Stomach (tissue), 9 donors: ENCODE results near the gene VANGL1. TPM values are rescaled to one million over a fixed set of nuclear protein-coding genes. Genes with fewer than 3 reads are reported as not detected.

Experiments used
- DNase-seq, 2 donors: peaks; one replicate each; pipeline versions ENCODE4 v3.0.0 to v3.0.0-alpha.2; 2013 to 2019
- H3K27ac ChIP-seq, 5 donors: fragments of 200-600 bp in 4 of 5; sonication (generic) in 4 of 5; one replicate each; pipeline ENCODE4 v1.5.1; 2013 to 2019; ENCODE audit warnings: mild to moderate bottlenecking in 1 of 5, moderate library complexity in 1 of 5
- H3K27me3 ChIP-seq, 3 donors: fragments of 200-600 bp; sonication (generic); one replicate each; pipeline ENCODE4 v1.5.1; 2017 to 2019; ENCODE audit warnings: mixed run types in 1 of 3
- H3K36me3 ChIP-seq, 4 donors: fragments of 200-600 bp; sonication (generic); 1 replicate in 3 of 4; 2 replicates in 1 of 4; pipeline ENCODE4 v1.5.1; 2016 to 2019
- H3K4me1 ChIP-seq, 4 donors: fragments of 200-600 bp; sonication (generic); one replicate each; pipeline ENCODE4 v1.5.1; 2016 to 2019
- H3K4me3 ChIP-seq, 4 donors: fragments of 200-600 bp; sonication (generic) in 3 of 4; one replicate each; pipeline ENCODE4 v1.5.1; 2016 to 2019; ENCODE audit warnings: mild to moderate bottlenecking in 1 of 4
- H3K9me3 ChIP-seq, 4 donors: fragments of 200-600 bp; sonication (generic); one replicate each; pipeline ENCODE4 v1.5.1; 2016 to 2019
- EP300 ChIP-seq: sonication (generic); formaldehyde crosslinking; IDR thresholded peaks from one replicate; pipeline ENCODE4 v1.6.1; 2017; ENCODE audit warnings: antibody characterized with exemption
- POLR2A ChIP-seq, 4 donors: fragments of 450-650 bp; IDR thresholded peaks; one replicate each; pipeline ENCODE4 v1.6.1; 2016; ENCODE audit warnings: antibody characterized with exemption in 4 of 4, control low read depth in 2 of 4, mild to moderate bottlenecking in 1 of 4, moderate library complexity in 1 of 4
- POLR2AphosphoS5 ChIP-seq, 3 donors: sonication (generic); formaldehyde crosslinking; IDR thresholded peaks; one replicate each; pipeline ENCODE4 v1.6.1; 2016; ENCODE audit warnings: antibody characterized with exemption in 3 of 3
- WGBS, 5 donors: extraction: QIAGEN DNeasy Blood & Tissue Kit in 3 of 5; methylation state at CpG; one replicate each; pipeline versions ENCODE4 v1.1.5 to v1.1.7; 2013 to 2018; 5-methylcytosine and 5-hydroxymethylcytosine counted together
- intact Hi-C: fragments of 100-400 bp; cut with DNase I; formaldehyde crosslinking; loops from one replicate; pipeline ENCODE4 v1.15.1; 2023; ENCODE audit warnings: low total_unique reads
- polyA plus RNA-seq, 3 donors: library from polyadenylated mRNA; stranded (reverse); fragments of 200-250 nt; gene quantifications; one replicate each; pipeline ENCODE4 v1.2.3, GENCODE V29; 2013
- total RNA-seq, 5 donors: library from RNA; depleted of rRNA; stranded (reverse); fragments of >200 nt; gene quantifications; one replicate each; pipeline versions ENCODE4 v1.1.0 to v1.2.3, GENCODE V29; 2014 to 2016
- TF ChIP-seq, protein P1 (sequence below), 7 experiments: fragments of 450-650 bp in 4 of 7; fragments of 200-600 bp in 3 of 7; sonication (generic) in 3 of 7; IDR thresholded peaks; one replicate each; pipeline ENCODE4 v1.5.1; 2016 to 2019; ENCODE audit warnings: antibody characterized with exemption in 7 of 7, control low read depth in 2 of 7, mild to moderate bottlenecking in 1 of 7
- donor health status: healthy with polysubstance abuse.
- donor health status: Bipolar disorder and iron deficiency.
- donor health status: healthy.

The VANGL1 gene
- total and polyA plus RNA-seq, 8 donors: 1.4 to 9.4 (median 4.7) TPM

DNA sequence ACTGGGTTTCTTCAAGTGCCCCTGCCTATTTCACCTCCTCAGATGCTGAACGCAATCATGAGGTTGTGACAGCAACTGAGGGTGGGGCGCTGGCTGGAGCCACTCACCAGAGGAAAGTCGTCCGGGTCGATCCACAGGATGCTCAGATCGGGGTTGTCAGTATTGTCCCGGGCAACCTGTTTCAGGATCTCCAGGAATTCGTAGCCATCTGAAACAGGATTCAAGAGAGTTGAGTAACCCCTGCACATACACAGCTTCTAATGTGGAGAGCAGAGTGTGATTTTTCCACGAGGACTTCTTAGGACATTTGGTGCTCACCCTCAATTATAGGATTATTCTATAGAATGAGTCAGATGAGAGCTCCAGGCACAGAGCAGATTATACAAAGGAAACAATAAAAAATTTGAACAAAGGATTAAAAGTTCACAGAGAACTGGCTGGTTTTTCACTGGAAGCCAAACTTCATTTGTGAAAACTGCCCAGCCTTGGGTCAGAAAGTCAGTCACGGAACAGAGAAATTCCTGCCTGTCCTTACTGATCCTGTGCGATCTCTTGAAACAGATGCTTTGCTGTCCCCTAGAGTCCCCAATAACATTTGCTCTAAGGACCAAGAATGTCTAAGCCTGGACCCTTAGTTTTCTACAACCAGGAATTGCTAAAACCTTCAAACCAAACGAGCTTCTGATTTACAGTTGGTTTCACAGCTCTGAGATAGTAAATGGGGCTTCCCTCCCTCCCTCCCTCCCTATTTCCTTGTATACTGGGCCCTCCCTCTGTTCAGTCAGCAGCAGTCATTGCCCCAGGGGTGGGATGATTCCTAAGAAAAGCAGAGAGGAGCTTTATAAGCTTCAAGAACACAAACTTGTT lies 63.5 kb downstream of the VANGL1 start:
- no peak overlapping the region for H3K27ac ChIP-seq
- H3K4me1 ChIP-seq: peaks cover 0 to 4% (median 0%) of the 10 kb centered on the region in 4 donors
- no peaks in the 10 kb centered on the region for H3K27me3 ChIP-seq
- no peak overlapping the region for H3K4me3 ChIP-seq
- TF ChIP-seq POLR2AphosphoS5 (IDR thresholded peaks at IDR 0.05) (no peak), POLR2A (IDR thresholded peaks at IDR 0.05) (no peak), EP300 (no peak)
- TF ChIP-seq, protein P1, sequence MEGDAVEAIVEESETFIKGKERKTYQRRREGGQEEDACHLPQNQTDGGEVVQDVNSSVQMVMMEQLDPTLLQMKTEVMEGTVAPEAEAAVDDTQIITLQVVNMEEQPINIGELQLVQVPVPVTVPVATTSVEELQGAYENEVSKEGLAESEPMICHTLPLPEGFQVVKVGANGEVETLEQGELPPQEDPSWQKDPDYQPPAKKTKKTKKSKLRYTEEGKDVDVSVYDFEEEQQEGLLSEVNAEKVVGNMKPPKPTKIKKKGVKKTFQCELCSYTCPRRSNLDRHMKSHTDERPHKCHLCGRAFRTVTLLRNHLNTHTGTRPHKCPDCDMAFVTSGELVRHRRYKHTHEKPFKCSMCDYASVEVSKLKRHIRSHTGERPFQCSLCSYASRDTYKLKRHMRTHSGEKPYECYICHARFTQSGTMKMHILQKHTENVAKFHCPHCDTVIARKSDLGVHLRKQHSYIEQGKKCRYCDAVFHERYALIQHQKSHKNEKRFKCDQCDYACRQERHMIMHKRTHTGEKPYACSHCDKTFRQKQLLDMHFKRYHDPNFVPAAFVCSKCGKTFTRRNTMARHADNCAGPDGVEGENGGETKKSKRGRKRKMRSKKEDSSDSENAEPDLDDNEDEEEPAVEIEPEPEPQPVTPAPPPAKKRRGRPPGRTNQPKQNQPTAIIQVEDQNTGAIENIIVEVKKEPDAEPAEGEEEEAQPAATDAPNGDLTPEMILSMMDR (IDR thresholded peaks at IDR 0.05): no peak
- H3K36me3 ChIP-seq: peaks cover 0 to 9% (median 0%) of the 10 kb centered on the region in 4 donors
- no peaks in the 10 kb centered on the region for H3K9me3 ChIP-seq
- intact Hi-C loops: loop anchor here (10.0 kb wide), 1 partner anchor 91 kb away; no protein-coding TSS in a partner anchor
- WGBS, 5 donors: 77 to 82% (median 81%) methylated on average over 12 of the region's 12 CpGs
- no peak for DNase-seq

DNA sequence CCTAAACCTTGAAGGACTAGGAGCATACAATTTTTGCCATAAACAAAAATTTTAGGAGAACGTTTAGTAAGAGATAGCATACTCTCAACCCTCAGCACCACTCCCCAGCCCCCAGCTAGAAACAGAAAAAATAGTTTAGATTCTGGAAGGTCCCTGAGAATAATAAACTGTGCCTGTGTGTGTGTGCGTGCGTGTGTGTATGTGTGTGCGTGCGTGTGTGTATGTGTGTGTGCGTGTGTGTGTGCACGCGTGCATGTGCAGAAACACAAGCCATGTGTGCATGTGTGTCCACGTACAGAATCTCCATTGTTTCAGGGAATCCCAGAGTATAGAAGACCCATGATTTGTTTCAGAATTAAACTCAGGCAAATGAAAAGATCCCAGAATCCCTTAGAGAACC lies 64.2 kb downstream of the VANGL1 start:
- no peak for DNase-seq
- H3K27ac ChIP-seq: no peak overlapping the region
- intact Hi-C loops: loop anchor here (10.0 kb wide), 1 partner anchor 91 kb away; no protein-coding TSS in a partner anchor
- TF ChIP-seq EP300 (no peak), POLR2A (IDR thresholded peaks at IDR 0.05) (no peak), POLR2AphosphoS5 (IDR thresholded peaks at IDR 0.05) (no peak)
- TF ChIP-seq, protein P1 (IDR thresholded peaks at IDR 0.05): no peak
- no peak overlapping the region for H3K4me3 ChIP-seq
- WGBS, 5 donors: 81 to 84% (median 82%) methylated on average over 9 of the region's 9 CpGs
- peaks cover 0 to 9% (median 0%) of the 10 kb centered on the region in 4 donors for H3K36me3 ChIP-seq
- peaks cover 0 to 5% (median 4%) of the 10 kb centered on the region in 4 donors for H3K4me1 ChIP-seq
- no peaks in the 10 kb centered on the region for H3K27me3 ChIP-seq
- no peaks in the 10 kb centered on the region for H3K9me3 ChIP-seq

DNA sequence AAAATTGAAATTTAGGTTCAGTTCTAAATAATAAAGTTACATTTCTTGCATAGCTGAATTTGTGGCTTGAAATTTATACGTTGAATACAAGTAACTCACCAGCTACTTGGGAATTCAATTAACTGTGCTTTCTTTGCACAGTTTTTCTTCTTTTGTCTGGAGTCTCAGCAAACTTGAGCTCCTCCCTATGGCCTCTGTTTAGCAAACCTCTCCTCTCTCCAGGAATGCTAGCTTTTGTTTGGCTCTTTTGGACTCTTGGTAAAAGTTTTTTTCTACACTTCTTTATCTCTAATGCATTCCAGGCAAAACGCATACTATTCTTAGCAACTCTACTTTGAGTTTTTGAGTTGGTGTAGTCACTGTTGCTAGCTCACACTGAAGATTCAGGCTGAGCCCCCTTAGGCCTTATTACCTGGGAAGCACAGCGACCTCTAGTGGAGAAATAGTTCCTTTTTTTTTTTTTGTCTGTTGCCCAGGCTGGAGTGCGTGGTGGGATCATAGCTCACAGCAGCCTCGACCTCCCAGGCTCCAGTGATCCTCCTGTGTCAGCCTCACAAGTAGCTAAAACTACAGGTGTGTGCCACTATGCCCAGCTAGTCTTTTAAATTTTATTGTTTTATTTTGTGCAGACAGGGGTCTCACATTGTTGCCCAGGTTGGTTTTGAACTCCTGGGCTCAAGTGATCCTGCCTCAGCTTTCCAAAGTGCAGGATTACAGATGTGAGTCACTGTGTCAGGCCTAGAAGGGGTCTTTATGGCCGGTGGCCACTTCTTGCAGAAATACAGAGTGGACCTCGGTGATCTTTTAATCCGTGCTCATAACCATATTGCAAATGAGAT lies 65.0 kb downstream of the VANGL1 start:
- H3K36me3 ChIP-seq: peaks cover 0 to 9% (median 0%) of the 10 kb centered on the region in 4 donors
- no peaks in the 10 kb centered on the region for H3K9me3 ChIP-seq
- intact Hi-C loops: loop anchor here (10.0 kb wide), 1 partner anchor 92 kb away; no protein-coding TSS in a partner anchor
- TF ChIP-seq POLR2A (IDR thresholded peaks at IDR 0.05) (no peak), EP300 (no peak)
- TF ChIP-seq, protein P1 (IDR thresholded peaks at IDR 0.05): peak in 4 of 7 experiments; percentile 48 to 74 (median 62)
- H3K4me3 ChIP-seq: no peak overlapping the region
- peak in 1 of 2 donors; percentile 75 for DNase-seq
- peaks cover 0 to 12% (median 11%) of the 10 kb centered on the region in 4 donors for H3K4me1 ChIP-seq
- H3K27me3 ChIP-seq: no peaks in the 10 kb centered on the region
- H3K27ac ChIP-seq: no peak overlapping the region
- WGBS, 5 donors: 29 to 48% (median 37%) methylated on average over 7 to 8 of the region's 8 CpGs
